HepG2 (cell line): ENCODE measurements around the gene MTIF2. TPM values are rescaled to one million over a fixed set of nuclear protein-coding genes. Genes with fewer than 3 reads are reported as not detected.
A peak's percentile ranks its signal among the peaks of the same experiment; 100 is the strongest.

Source experiments
- ATAC-seq: fragments of 200-7000 bp; cut with Tn5 transposase; 3 replicates; pipeline ENCODE4 v1.9.1; 2020; ENCODE audit warnings: mild to moderate bottlenecking, moderate library complexity
- BruUV-seq: library from RNA; stranded (reverse); fragments of 400-500 nt; replicated peaks from 2 replicates; lab custom pipeline; 2021; lab: Mats Ljungman, UMichigan
- CTCF ChIA-PET: fragments of 300-600 bp; formaldehyde crosslinking; extraction: SDS; loops from one replicate; lab custom pipeline; 2021; ENCODE audit warnings: low total read pairs, inconsistent platforms, low intra/inter-chr PET ratio; lab: Yijun Ruan, JAX
- POLR2A ChIA-PET: fragments of 350-600 bp; sonication (Branson Sonifier 250); formaldehyde crosslinking; loops from one replicate; lab custom pipeline; 2020; ENCODE audit warnings: antibody characterized with exemption, inconsistent platforms; lab: Yijun Ruan, JAX
- DNase-seq: peaks from one replicate; pipeline ENCODE4 v3.0.0-alpha.2; 2015; ENCODE audit warnings: low spot score
- FAIRE-seq: peaks from 3 replicates; lab custom pipeline; 2011; peaks lifted over from hg19 to GRCh38; lab: Jason Lieb, UNC
- H2AFZ ChIP-seq: one replicate; pipeline ENCODE4 v1.6.1; 2011; ENCODE audit warnings: low read length, inconsistent platforms
- H3K27ac ChIP-seq: fragments of 300-600 bp; 3 replicates; pipeline ENCODE4 v1.8.0; 2011; ENCODE audit warnings: mixed run types, mild to moderate bottlenecking, mixed read lengths, low read length, inconsistent platforms; ENCODE audit not compliant: insufficient read depth; ENCODE audit errors: extremely low read length
- H3K27me3 ChIP-seq, 2 experiments: fragments of 200-600 bp in 1 of 2; 2 replicates in 1 of 2; 3 replicates in 1 of 2; pipeline versions ENCODE4 v1.6.0 to v1.8.0; 2011; ENCODE audit warnings: low read length in 2 of 2, mild to moderate bottlenecking in 2 of 2, moderate library complexity in 2 of 2, inconsistent platforms in 1 of 2; ENCODE audit not compliant: insufficient read depth in 2 of 2, control insufficient read depth in 1 of 2
- H3K36me3 ChIP-seq, 2 experiments: fragments of 200-600 bp in 1 of 2; replicated peaks in 1 of 2; 2 replicates in 1 of 2; 3 replicates in 1 of 2; pipeline versions ENCODE4 v1.5.1 to v1.8.0; 2011; ENCODE audit warnings: low read length in 2 of 2, inconsistent platforms in 1 of 2; ENCODE audit not compliant: insufficient read depth in 2 of 2, control insufficient read depth in 1 of 2
- H3K4me1 ChIP-seq: 2 replicates; pipeline ENCODE4 v1.5.1; 2012; ENCODE audit warnings: low read length, inconsistent platforms; ENCODE audit not compliant: insufficient read depth
- H3K4me2 ChIP-seq: 2 replicates; pipeline ENCODE4 v1.6.0; 2011; ENCODE audit warnings: low read depth, low read length, inconsistent platforms
- H3K4me3 ChIP-seq, 3 experiments: fragments of 200-600 bp in 1 of 3; sonication (generic), shearing (Covaris generic) in 1 of 3; replicated peaks in 1 of 3; 2 replicates each; pipeline ENCODE4 v1.5.1; 2011 to 2016; ENCODE audit warnings: low read length in 3 of 3, inconsistent platforms in 2 of 3, low read depth in 2 of 3, mild to moderate bottlenecking in 2 of 3, control low read depth in 1 of 3, mixed read lengths in 1 of 3; ENCODE audit not compliant: insufficient read depth in 1 of 3
- H3K79me2 ChIP-seq: one replicate; pipeline ENCODE4 v1.6.1; 2011; ENCODE audit warnings: low read length, inconsistent platforms; ENCODE audit not compliant: insufficient read depth
- H3K9ac ChIP-seq: 2 replicates; pipeline ENCODE4 v1.6.0; 2011; ENCODE audit warnings: mild to moderate bottlenecking, low read depth, low read length, inconsistent platforms; ENCODE audit not compliant: insufficient read depth
- H3K9me3 ChIP-seq: 2 replicates; pipeline ENCODE4 v1.5.1; 2012; ENCODE audit warnings: mild to moderate bottlenecking, low read length
- H4K20me1 ChIP-seq: 2 replicates; pipeline ENCODE4 v1.6.0; 2011; ENCODE audit warnings: inconsistent platforms, mild to moderate bottlenecking, low read length, moderate library complexity; ENCODE audit not compliant: insufficient read depth
- CBX5 ChIP-seq: sonication (generic); formaldehyde crosslinking; IDR thresholded peaks from 2 replicates; pipeline ENCODE4 v1.4.0; 2020; ENCODE audit warnings: missing genetic modification reagents, borderline replicate concordance
- KDM3A ChIP-seq: IDR thresholded peaks from 2 replicates; pipeline ENCODE4 v1.6.1; 2018; ENCODE audit warnings: low read depth, missing compliant biosample characterization
- RFXANK ChIP-seq: IDR thresholded peaks from 2 replicates; pipeline ENCODE4 v1.6.1; 2016
- RNF219 ChIP-seq: sonication (generic); formaldehyde crosslinking; IDR thresholded peaks from 2 replicates; pipeline ENCODE4 v1.5.0; 2020; ENCODE audit warnings: mild to moderate bottlenecking, missing genetic modification reagents
- SPEN ChIP-seq: sonication (generic); formaldehyde crosslinking; IDR thresholded peaks from 2 replicates; pipeline ENCODE4 v1.5.1; 2020; ENCODE audit warnings: low read depth, mild to moderate bottlenecking, missing genetic modification reagents
- THAP11 ChIP-seq: IDR thresholded peaks from 2 replicates; pipeline ENCODE4 v1.6.1; 2016; ENCODE audit warnings: missing biosample characterization, missing genetic modification reagents
- ZNF12 ChIP-seq: sonication (generic); formaldehyde crosslinking; IDR thresholded peaks from 2 replicates; pipeline ENCODE4 v1.5.0; 2020; ENCODE audit warnings: missing genetic modification reagents
- ZNF570 ChIP-seq: sonication (generic); formaldehyde crosslinking; IDR thresholded peaks from 2 replicates; pipeline ENCODE4 v1.4.0; 2020; ENCODE audit warnings: mild to moderate bottlenecking, missing genetic modification reagents, borderline replicate concordance
- ZNF589 ChIP-seq: sonication (generic); formaldehyde crosslinking; conservative IDR thresholded peaks from 2 replicates; pipeline ENCODE4 v1.8.0; 2022; ENCODE audit warnings: mild to moderate bottlenecking, moderate library complexity, missing genetic modification reagents
- ZNF615 ChIP-seq: sonication (generic); formaldehyde crosslinking; IDR thresholded peaks from 2 replicates; pipeline ENCODE4 v1.5.0; 2020; ENCODE audit warnings: mild to moderate bottlenecking, missing genetic modification reagents, borderline replicate concordance
- ZNF670 ChIP-seq: sonication (generic); formaldehyde crosslinking; IDR thresholded peaks from 2 replicates; pipeline ENCODE4 v1.8.0; 2022; ENCODE audit warnings: mild to moderate bottlenecking, missing genetic modification reagents, borderline replicate concordance
- ZSCAN12 ChIP-seq: sonication (generic); formaldehyde crosslinking; IDR thresholded peaks from 2 replicates; pipeline ENCODE4 v1.9.0; 2021; ENCODE audit warnings: mild to moderate bottlenecking, missing genetic modification reagents
- ZSCAN21 ChIP-seq: sonication (generic); formaldehyde crosslinking; IDR thresholded peaks from 2 replicates; pipeline ENCODE4 v1.8.0; 2022; ENCODE audit warnings: mild to moderate bottlenecking, missing genetic modification reagents, moderate library complexity, borderline replicate concordance
- whole genome bisulfite sequencing: methylation state at CpG from one replicate; pipeline ENCODE4 v1.1.6; 2017; ENCODE audit warnings: low lambda C conversion rate; 5-methylcytosine and 5-hydroxymethylcytosine counted together
- in situ Hi-C: cut with HindIII; loops from 2 replicates; pipeline ENCODE4 v1.10.0; 2017; ENCODE audit warnings: low pct_unique_long_range_greater_than_20kb; ENCODE audit not compliant: extremely low pct_ligation_motif_present
- intact Hi-C: fragments of 100-400 bp; cut with micrococcal nuclease; formaldehyde crosslinking; loops from one replicate; pipeline ENCODE4 v1.10.0; 2022; ENCODE audit not compliant: unreplicated experiment
- polyA plus RNA-seq, 8 experiments: library from polyadenylated mRNA; depleted of rRNA in 3 of 8; stranded (reverse) in 7 of 8; unstranded in 1 of 8; fragments of >200 nt; fragmentation: Illumina TruSeq in 4 of 8; extraction: Trizol in 4 of 8; gene quantifications; 2 replicates each; pipeline versions ENCODE4 v1.2.1 to v1.2.3, GENCODE V29; 2011 to 2016; ENCODE audit warnings: low read depth in 4 of 8, missing spikeins in 1 of 8, mixed read lengths in 1 of 8; ENCODE audit not compliant: insufficient read depth in 1 of 8
- total RNA-seq, 5 experiments: library from RNA; depleted of rRNA; stranded (reverse); fragments of >200 nt; fragmentation: Illumina TruSeq; extraction: Trizol; gene quantifications; 2 replicates each; pipeline ENCODE4 v1.2.3, GENCODE V29; 2016; ENCODE audit warnings: low read depth in 1 of 5
- TF ChIP-seq, protein P1 (sequence below): sonication (generic); formaldehyde crosslinking; IDR thresholded peaks from 2 replicates; pipeline ENCODE4 v1.4.0; 2020; ENCODE audit warnings: low read depth, mild to moderate bottlenecking, missing genetic modification reagents
- TF ChIP-seq, protein P2 (sequence below): sonication (generic); formaldehyde crosslinking; IDR thresholded peaks from 2 replicates; pipeline ENCODE4 v1.4.0; 2020; ENCODE audit warnings: missing genetic modification reagents
- TF ChIP-seq, protein P3 (sequence below): sonication (generic); formaldehyde crosslinking; conservative IDR thresholded peaks from 2 replicates; pipeline ENCODE4 v1.4.0; 2020; ENCODE audit warnings: missing genetic modification reagents

MTIF2 gene
- total and polyA plus RNA-seq, 2 of the 13 experiments (the other 11 are each of a cell fraction or from before 2014, with no cell fraction given) = 32.1 to 92.1 TPM

DNA sequence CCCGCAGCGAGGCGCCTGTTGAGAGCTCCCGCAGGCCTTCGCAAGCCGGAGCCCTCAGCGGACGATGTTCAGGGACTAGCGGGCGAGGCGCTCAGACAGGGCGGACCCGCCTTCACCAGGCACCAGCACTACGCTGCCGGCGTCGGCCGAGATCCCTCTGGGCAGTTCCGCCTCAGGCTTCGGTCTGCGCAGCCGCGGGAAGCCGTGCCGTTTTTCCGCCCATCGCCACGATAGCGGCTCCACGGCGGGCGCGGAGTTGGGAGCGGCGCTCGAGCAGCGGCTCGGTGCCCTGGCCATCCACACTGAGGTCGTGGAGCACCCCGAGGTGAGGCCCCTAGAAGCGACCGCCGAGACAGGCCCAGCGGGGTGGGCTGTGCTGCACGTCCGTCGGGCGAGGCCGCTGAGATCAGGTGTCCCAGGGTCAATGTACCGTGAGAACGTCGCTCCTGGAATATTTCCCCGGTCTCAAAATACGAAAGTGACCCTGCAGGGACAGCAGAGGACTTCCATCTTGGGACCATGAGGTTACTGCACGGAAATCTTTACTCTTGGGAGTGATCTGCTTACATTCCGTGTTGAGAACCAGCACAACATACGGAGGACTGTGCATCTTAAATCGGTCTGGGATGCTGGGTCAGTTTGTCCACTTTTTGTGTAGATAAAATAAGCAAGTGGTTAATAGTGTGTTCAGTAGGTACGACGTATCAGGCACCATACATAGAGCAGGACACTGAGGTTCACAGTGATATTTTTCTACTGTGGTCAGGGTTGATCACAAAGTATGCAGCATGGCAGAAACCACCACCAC lies 13.3 kb upstream of the MTIF2 start:
- POLR2A ChIA-PET = interaction anchor here (1.0 to 2.2 kb wide), 8 partner anchors 10 to 237 kb away, joined by 3 to 11 read pairs (median 5); partner anchors contain the start of genes CFAP36, CLHC1, MTIF2 and RPS27A
- H3K4me3 ChIP-seq = peak overlapping the region; percentile 69 to 82 (median 81)
- H2AFZ ChIP-seq = peak overlapping the region; percentile 78
- in situ Hi-C loops (no loop called here), intact Hi-C loops (loop anchor here (5.0 to 10.0 kb wide), 2 partner anchors 135 to 232 kb away; partner anchors contain the start of genes CCDC88A and CFAP36)
- no peaks in the 10 kb centered on the region; a peak in 1 of 5 replicates for H3K27me3 ChIP-seq
- no peaks in the 10 kb centered on the region; a peak in 1 of 5 replicates for H3K36me3 ChIP-seq
- H4K20me1 ChIP-seq = no peaks in the 10 kb centered on the region
- peak; percentile 79 for DNase-seq
- no peak for FAIRE-seq
- H3K4me1 ChIP-seq = peaks cover 70% of the 10 kb centered on the region
- peak; percentile 98 for ATAC-seq
- WGBS = 5% methylated on average over 32 of the region's 60 CpGs
- H3K9me3 ChIP-seq = no peaks in the 10 kb centered on the region
- CTCF ChIA-PET = no interaction called here
- H3K27ac ChIP-seq = peak overlapping the region; percentile 89
- peak overlapping the region; percentile 89 for H3K9ac ChIP-seq
- H3K79me2 ChIP-seq = peaks cover 5% of the 10 kb centered on the region
- BruUV-seq = TSS peak; percentile 76
- H3K4me2 ChIP-seq = peak overlapping the region; percentile 95
- peak; percentile 84 for TF ChIP-seq THAP11 (CRISPR knock-in tag)
- no peak for TF ChIP-seq ZSCAN12 (CRISPR knock-in tag)
- TF ChIP-seq, protein P1, sequence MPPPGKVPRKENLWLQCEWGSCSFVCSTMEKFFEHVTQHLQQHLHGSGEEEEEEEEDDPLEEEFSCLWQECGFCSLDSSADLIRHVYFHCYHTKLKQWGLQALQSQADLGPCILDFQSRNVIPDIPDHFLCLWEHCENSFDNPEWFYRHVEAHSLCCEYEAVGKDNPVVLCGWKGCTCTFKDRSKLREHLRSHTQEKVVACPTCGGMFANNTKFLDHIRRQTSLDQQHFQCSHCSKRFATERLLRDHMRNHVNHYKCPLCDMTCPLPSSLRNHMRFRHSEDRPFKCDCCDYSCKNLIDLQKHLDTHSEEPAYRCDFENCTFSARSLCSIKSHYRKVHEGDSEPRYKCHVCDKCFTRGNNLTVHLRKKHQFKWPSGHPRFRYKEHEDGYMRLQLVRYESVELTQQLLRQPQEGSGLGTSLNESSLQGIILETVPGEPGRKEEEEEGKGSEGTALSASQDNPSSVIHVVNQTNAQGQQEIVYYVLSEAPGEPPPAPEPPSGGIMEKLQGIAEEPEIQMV = peak; percentile 98
- TF ChIP-seq, protein P2, sequence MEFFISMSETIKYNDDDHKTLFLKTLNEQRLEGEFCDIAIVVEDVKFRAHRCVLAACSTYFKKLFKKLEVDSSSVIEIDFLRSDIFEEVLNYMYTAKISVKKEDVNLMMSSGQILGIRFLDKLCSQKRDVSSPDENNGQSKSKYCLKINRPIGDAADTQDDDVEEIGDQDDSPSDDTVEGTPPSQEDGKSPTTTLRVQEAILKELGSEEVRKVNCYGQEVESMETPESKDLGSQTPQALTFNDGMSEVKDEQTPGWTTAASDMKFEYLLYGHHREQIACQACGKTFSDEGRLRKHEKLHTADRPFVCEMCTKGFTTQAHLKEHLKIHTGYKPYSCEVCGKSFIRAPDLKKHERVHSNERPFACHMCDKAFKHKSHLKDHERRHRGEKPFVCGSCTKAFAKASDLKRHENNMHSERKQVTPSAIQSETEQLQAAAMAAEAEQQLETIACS = no peak
- TF ChIP-seq ZNF570 (CRISPR knock-in tag) = no peak; the same call in 1 of the 2 replicates
- no peak; the same call in 1 of the 2 replicates for TF ChIP-seq ZNF589 (CRISPR knock-in tag)
- no peak; the same call in 1 of the 2 replicates for TF ChIP-seq ZNF615 (CRISPR knock-in tag)
- TF ChIP-seq KDM3A (CRISPR knock-in tag) = peak; percentile 90; the same call in 1 of the 2 replicates
- TF ChIP-seq, protein P3, sequence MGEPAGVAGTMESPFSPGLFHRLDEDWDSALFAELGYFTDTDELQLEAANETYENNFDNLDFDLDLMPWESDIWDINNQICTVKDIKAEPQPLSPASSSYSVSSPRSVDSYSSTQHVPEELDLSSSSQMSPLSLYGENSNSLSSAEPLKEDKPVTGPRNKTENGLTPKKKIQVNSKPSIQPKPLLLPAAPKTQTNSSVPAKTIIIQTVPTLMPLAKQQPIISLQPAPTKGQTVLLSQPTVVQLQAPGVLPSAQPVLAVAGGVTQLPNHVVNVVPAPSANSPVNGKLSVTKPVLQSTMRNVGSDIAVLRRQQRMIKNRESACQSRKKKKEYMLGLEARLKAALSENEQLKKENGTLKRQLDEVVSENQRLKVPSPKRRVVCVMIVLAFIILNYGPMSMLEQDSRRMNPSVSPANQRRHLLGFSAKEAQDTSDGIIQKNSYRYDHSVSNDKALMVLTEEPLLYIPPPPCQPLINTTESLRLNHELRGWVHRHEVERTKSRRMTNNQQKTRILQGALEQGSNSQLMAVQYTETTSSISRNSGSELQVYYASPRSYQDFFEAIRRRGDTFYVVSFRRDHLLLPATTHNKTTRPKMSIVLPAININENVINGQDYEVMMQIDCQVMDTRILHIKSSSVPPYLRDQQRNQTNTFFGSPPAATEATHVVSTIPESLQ = 0 out of 2 replicates have a peak, but pooled peaks have one; percentile 83
- TF ChIP-seq SPEN = peak; percentile 96
- TF ChIP-seq RNF219 (CRISPR knock-in tag) = peak; percentile 91; the same call in 1 of the 2 replicates
- TF ChIP-seq ZNF12 = peak; percentile 80; the same call in 1 of the 2 replicates
- peak; percentile 95 for TF ChIP-seq CBX5 (CRISPR knock-in tag)
- TF ChIP-seq ZSCAN21 = peak; percentile 97
- peak; percentile 9; the same call in 1 of the 2 replicates for TF ChIP-seq ZNF670 (CRISPR knock-in tag)
- TF ChIP-seq RFXANK (CRISPR knock-in tag) = no peak
